Upper lobe of left lung (tissue), 6 donors: ENCODE results near the gene ATF7. TPM values are rescaled to one million over a fixed set of nuclear protein-coding genes. Genes with fewer than 3 reads are reported as not detected.

Source experiments
- ATAC-seq, 2 donors: fragments of 200-7000 bp; cut with Tn5 transposase; one replicate each; pipeline ENCODE4 v1.9.1; 2022; ENCODE audit warnings: mild to moderate bottlenecking in 2 of 2, moderate library complexity in 2 of 2; ENCODE audit not compliant: low FRiP score in 2 of 2
- DNase-seq, 2 donors: peaks; one replicate each; pipeline ENCODE4 v3.0.0-alpha.2; 2019 to 2020
- H3K27ac ChIP-seq, 4 donors: fragments of 200-600 bp; sonication (generic); one replicate each; pipeline ENCODE4 v1.5.1; 2016 to 2019
- H3K27me3 ChIP-seq, 4 donors: fragments of 200-600 bp; sonication (generic); one replicate each; pipeline ENCODE4 v1.5.1; 2017 to 2019
- H3K36me3 ChIP-seq, 4 donors: fragments of 200-600 bp; sonication (generic); one replicate each; pipeline ENCODE4 v1.5.1; 2016 to 2019
- H3K4me1 ChIP-seq, 4 donors: fragments of 200-600 bp; sonication (generic); one replicate each; pipeline ENCODE4 v1.5.1; 2018 to 2019
- H3K4me3 ChIP-seq, 4 donors: fragments of 200-600 bp; sonication (generic); one replicate each; pipeline ENCODE4 v1.5.1; 2017 to 2019; ENCODE audit warnings: mild to moderate bottlenecking in 2 of 4, moderate library complexity in 1 of 4
- H3K9me3 ChIP-seq, 4 donors: fragments of 200-600 bp; sonication (generic); one replicate each; pipeline ENCODE4 v1.5.1; 2018 to 2019
- CTCF ChIP-seq, 6 experiments: fragments of 450-650 bp in 4 of 6; fragments of 200-600 bp in 2 of 6; sonication (generic) in 2 of 6; IDR thresholded peaks; one replicate each; pipeline ENCODE4 v1.5.1; 2016 to 2019; ENCODE audit warnings: antibody characterized with exemption in 6 of 6
- EP300 ChIP-seq, 4 donors: sonication (generic); formaldehyde crosslinking; IDR thresholded peaks; one replicate each; pipeline ENCODE4 v1.5.1; 2017; ENCODE audit warnings: antibody characterized with exemption in 4 of 4, control low read depth in 2 of 4
- POLR2A ChIP-seq, 4 donors: fragments of 450-650 bp; IDR thresholded peaks; one replicate each; pipeline ENCODE4 v1.5.1; 2016 to 2017; ENCODE audit warnings: antibody characterized with exemption in 4 of 4, mild to moderate bottlenecking in 2 of 4
- POLR2AphosphoS5 ChIP-seq, 2 donors: sonication (generic); formaldehyde crosslinking; IDR thresholded peaks; one replicate each; pipeline ENCODE4 v1.5.1; 2017; ENCODE audit warnings: antibody characterized with exemption in 2 of 2
- WGBS, 2 donors: methylation state at CpG; one replicate each; pipeline ENCODE4 v1.1.5; 2017 to 2018; 5-methylcytosine and 5-hydroxymethylcytosine counted together
- total RNA-seq, 6 donors: library from RNA; depleted of rRNA in 4 of 6; stranded (reverse); fragments of >200 nt in 4 of 6; gene quantifications; one replicate each; pipeline versions ENCODE4 v1.1.0 to v1.2.1, GENCODE V29; 2016 to 2021
- donor health status: DM: no; HTN: no; CAD: no; lungs with moderate emphysema.
- donor health status: DM: no; HTN: yes; CAD: no; lungs with severe emphysema.

Gene ATF7
- total RNA-seq, 6 donors from 2014 or later: 23.4 to 48.9 (median 41.2) TPM

- peaks cover 0 to 58% (median 40%) of the 10 kb centered on the region in 4 donors for H3K36me3 ChIP-seq
- TF ChIP-seq POLR2AphosphoS5 (IDR thresholded peaks at IDR 0.05) (no peak), EP300 (IDR thresholded peaks at IDR 0.05) (no peak), CTCF (IDR thresholded peaks at IDR 0.05) (no peak), POLR2A (IDR thresholded peaks at IDR 0.05) (no peak)
- H3K4me1 ChIP-seq: peaks cover 20 to 22% (median 21%) of the 10 kb centered on the region in 4 donors
- H3K27me3 ChIP-seq: no peaks in the 10 kb centered on the region
- ATAC-seq (no peak), DNase-seq (peak in 1 of 2 donors; percentile 10)
- WGBS, 2 donors: 85 to 91% methylated on average over 9 of the region's 9 CpGs
- H3K4me3 ChIP-seq: no peak within 1 kb of the TSS
- peak within 1 kb of the TSS in 2 of 4 donors; percentile 59 to 72 for H3K27ac ChIP-seq
- H3K9me3 ChIP-seq: no peaks in the 10 kb centered on the region
Measured at GRCh38 chr12:53506881-53507602, 119.1 kb downstream of the ATF7 start, which contains the start of gene NPFF. Gene NPFF, minus strand, starts transcription at chr12:53507484. Its CDS starts 10 bp downstream, at chr12:53507474.

- WGBS, 2 donors: 44 to 63% methylated on average over 2 of the region's 2 CpGs
- DNase-seq (no peak), ATAC-seq (no peak)
- H3K36me3 ChIP-seq: peaks cover 0 to 52% (median 34%) of the 10 kb centered on the region in 4 donors
- no peak overlapping the region for H3K4me3 ChIP-seq
- H3K27me3 ChIP-seq: no peaks in the 10 kb centered on the region
- no peaks in the 10 kb centered on the region for H3K9me3 ChIP-seq
- H3K27ac ChIP-seq: no peak overlapping the region
- TF ChIP-seq EP300 (IDR thresholded peaks at IDR 0.05) (no peak), POLR2AphosphoS5 (IDR thresholded peaks at IDR 0.05) (no peak), POLR2A (IDR thresholded peaks at IDR 0.05) (no peak), CTCF (IDR thresholded peaks at IDR 0.05) (no peak)
- peaks cover 26 to 29% (median 27%) of the 10 kb centered on the region in 4 donors for H3K4me1 ChIP-seq
Measured at GRCh38 chr12:53506450-53506785, 119.8 kb downstream of the ATF7 start.

GRCh38 chr12:53505555-53506449, 120.4 kb downstream of the ATF7 start:
- peaks cover 0 to 46% (median 31%) of the 10 kb centered on the region in 4 donors for H3K36me3 ChIP-seq
- no peak for ATAC-seq
- H3K27me3 ChIP-seq: no peaks in the 10 kb centered on the region
- H3K9me3 ChIP-seq: no peaks in the 10 kb centered on the region
- TF ChIP-seq EP300 (IDR thresholded peaks at IDR 0.05) (no peak), CTCF (IDR thresholded peaks at IDR 0.05) (no peak), POLR2A (IDR thresholded peaks at IDR 0.05) (no peak), POLR2AphosphoS5 (IDR thresholded peaks at IDR 0.05) (no peak)
- peaks cover 27 to 31% (median 28%) of the 10 kb centered on the region in 4 donors for H3K4me1 ChIP-seq
- 86 to 92% methylated on average over 12 to 14 of the region's 19 CpGs for WGBS, 2 donors
- H3K4me3 ChIP-seq: no peak overlapping the region
- peak overlapping the region in 1 of 4 donors; percentile 29 for H3K27ac ChIP-seq
- peak; percentile 15 to 46 for DNase-seq

GRCh38 chr12:53505086-53505485, 121.1 kb downstream of the ATF7 start:
- DNase-seq (peak in 1 of 2 donors; percentile 66), ATAC-seq (no peak)
- H3K4me3 ChIP-seq: no peak overlapping the region
- H3K9me3 ChIP-seq: no peaks in the 10 kb centered on the region
- peaks cover 27 to 33% (median 28%) of the 10 kb centered on the region in 4 donors for H3K4me1 ChIP-seq
- no peak for TF ChIP-seq CTCF (IDR thresholded peaks at IDR 0.05)
- TF ChIP-seq EP300 (IDR thresholded peaks at IDR 0.05): no peak
- no peak for TF ChIP-seq POLR2A (IDR thresholded peaks at IDR 0.05)
- no peak for TF ChIP-seq POLR2AphosphoS5 (IDR thresholded peaks at IDR 0.05)
- peaks cover 0 to 39% (median 27%) of the 10 kb centered on the region in 4 donors for H3K36me3 ChIP-seq
- WGBS, 2 donors: 89 to 91% methylated on average over 4 to 10 of the region's 10 CpGs
- H3K27me3 ChIP-seq: no peaks in the 10 kb centered on the region
- H3K27ac ChIP-seq: peak overlapping the region in 1 of 4 donors; percentile 29
